Fibroblast of villous mesenchyme (primary cell): ENCODE measurements around the gene FADS3. TPM values are rescaled to one million over a fixed set of nuclear protein-coding genes. Genes with fewer than 3 reads are reported as not detected.
"Not testable (repeated sequence)": the region's sequence is repeated elsewhere in the genome, so short reads cannot be mapped to it uniquely, and the experiment has no call there.

ENCODE experiments used
- DNase-seq: peaks from one replicate; pipeline ENCODE4 v3.0.0-alpha.2; 2010; ENCODE audit warnings: low read depth
- H3K4me3 ChIP-seq: 2 replicates; pipeline ENCODE4 v1.5.1; 2011; ENCODE audit warnings: low read depth, mild to moderate bottlenecking, low read length
- total RNA-seq: library from RNA; depleted of rRNA; stranded (reverse); fragments of >200 nt; gene quantifications from 2 replicates; pipeline ENCODE4 v1.2.3, GENCODE V29; 2012
- TF ChIP-seq, protein P1 (sequence below): IDR thresholded peaks from 2 replicates; pipeline ENCODE4 v1.5.1; 2012; ENCODE audit warnings: low read depth, mild to moderate bottlenecking, low read length; ENCODE audit not compliant: insufficient read depth

The FADS3 gene
- total RNA-seq, 1 donor = 126 TPM

DNA sequence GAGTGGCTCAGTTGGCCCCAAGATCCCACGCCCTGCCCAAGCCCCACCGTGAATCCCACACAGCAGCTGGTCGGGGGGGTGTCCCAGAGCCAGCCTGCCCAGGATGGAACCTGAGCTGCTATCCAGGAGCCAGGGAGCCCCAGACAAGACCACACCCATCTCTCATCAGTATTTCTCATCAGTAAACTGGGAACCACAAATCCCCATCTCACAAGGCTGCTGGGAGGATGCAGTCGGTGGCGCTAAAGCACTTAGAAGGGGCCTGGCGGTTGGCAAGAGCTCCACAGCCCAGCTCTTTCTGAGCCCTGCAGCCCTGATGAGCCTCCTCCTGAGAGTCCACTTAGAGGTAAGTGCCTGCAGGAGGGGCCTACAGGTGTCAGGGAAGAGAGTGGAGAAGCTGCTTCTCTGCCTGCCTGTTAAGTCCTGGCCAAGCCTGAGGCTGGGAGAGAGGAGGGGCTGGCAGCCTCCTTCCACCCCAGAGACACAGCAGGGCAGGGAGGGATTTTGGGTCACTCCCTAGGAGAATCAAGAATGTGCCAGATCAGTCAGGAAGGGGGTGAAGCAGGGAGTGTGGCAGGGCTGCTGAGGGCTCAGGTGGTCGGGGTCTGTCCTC lies 6.1 kb downstream of the FADS3 start:
- H3K4me3 ChIP-seq = no peak overlapping the region
- no peak for DNase-seq
- TF ChIP-seq, protein P1, sequence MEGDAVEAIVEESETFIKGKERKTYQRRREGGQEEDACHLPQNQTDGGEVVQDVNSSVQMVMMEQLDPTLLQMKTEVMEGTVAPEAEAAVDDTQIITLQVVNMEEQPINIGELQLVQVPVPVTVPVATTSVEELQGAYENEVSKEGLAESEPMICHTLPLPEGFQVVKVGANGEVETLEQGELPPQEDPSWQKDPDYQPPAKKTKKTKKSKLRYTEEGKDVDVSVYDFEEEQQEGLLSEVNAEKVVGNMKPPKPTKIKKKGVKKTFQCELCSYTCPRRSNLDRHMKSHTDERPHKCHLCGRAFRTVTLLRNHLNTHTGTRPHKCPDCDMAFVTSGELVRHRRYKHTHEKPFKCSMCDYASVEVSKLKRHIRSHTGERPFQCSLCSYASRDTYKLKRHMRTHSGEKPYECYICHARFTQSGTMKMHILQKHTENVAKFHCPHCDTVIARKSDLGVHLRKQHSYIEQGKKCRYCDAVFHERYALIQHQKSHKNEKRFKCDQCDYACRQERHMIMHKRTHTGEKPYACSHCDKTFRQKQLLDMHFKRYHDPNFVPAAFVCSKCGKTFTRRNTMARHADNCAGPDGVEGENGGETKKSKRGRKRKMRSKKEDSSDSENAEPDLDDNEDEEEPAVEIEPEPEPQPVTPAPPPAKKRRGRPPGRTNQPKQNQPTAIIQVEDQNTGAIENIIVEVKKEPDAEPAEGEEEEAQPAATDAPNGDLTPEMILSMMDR = no peak

DNA sequence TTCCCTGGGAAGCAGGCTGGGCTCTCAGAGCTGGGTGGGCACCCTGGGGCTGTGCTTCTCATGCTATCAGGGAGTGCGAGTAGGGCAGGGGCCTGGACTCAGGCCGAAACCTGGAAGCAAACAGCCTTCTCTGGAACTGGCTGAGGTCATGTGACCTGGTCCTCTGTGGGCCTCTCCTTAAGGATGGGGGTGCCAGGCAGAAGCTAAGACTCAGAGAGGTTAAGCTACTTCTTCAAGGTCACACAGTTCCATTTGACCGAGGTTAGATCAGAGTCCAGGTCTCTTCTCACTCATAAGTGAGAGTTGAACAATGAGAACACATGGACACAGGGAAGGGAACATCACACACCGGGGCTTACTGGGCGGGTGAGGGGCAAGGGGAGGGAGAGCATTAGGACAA lies 7.4 kb downstream of the FADS3 start:
- H3K4me3 ChIP-seq = no peak overlapping the region
- TF ChIP-seq, protein P1 = no peak
- no peak for DNase-seq

DNA sequence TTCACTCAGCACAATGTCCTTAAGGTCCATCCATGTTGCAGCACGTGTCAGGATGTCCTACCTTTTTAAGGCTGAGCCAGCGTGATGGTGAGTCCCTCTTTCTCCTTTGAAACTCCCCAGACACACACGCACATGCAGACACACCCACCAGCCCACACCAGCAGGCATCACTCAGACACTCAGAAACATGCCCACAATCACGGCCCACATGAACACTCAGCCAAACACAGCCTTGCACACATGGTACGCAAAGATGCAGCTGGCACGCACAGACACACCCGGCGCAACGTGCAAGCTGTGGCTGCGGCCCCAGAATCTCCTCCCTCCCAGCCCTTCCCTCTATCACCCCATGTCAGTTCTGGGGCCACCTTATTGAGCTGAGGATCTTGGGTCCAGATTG lies 8.0 kb downstream of the FADS3 start:
- DNase-seq = no peak
- no peak overlapping the region for H3K4me3 ChIP-seq
- TF ChIP-seq, protein P1 = no peak

DNA sequence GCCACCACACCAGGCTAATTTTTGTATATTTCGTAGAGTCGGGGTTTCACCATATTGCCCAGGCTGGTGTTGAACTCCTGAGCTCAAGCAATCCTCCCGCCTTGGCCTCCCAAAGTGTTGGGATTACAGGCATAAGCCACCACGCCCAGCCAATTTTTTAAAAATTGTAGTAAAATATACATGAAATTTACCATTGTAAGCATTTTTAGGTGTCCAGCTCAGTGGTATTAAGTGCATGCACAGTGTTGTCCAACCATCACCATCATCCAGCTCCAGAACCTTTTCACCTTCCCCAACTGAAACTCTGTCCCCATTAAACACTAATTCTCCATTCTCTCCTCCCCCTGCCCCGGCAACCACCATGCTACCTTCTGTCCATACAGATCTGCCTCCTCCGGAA lies 8.5 kb downstream of the FADS3 start:
- DNase-seq = no peak
- H3K4me3 ChIP-seq = no peak overlapping the region
- TF ChIP-seq, protein P1 = no peak

DNA sequence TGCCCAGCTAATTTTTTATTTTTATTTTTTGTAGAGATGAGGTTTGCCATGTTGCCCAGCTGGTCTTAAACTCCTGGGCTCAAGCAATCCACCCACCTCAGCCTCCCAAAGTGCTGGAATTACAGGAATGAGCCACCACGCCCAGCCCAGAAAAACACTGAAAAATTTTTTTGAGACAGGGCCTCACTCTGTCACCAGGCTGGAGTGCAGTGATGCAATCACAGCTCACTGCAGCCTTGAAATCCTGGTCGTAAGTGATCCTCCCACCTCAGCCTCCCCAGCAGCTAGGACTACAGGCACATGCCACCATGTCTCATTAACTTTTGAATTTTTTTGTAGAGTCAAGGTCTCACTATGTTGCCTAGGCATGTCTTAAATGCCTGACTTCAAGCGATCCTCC lies 9.1 kb downstream of the FADS3 start:
- H3K4me3 ChIP-seq, DNase-seq: not testable (repeated sequence)

DNA sequence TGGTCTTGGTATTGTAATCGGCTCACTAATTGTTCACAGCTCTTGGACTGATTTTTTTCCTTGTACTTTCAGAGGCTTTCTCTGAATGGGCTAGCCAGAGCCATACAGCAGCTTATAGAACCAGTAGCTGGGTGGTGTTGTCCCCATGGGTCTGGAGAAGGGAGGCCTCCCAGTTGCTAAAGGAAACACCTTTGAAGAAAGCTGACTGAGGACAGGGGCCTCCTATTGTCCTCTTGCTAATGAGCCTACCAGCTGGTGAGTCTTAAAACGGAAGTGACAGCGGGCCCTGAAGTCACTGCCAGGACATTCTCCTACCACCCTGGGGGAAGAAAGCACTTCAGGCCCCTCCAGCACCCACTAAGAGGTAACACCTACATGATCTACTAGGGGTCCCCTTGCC lies 9.9 kb downstream of the FADS3 start:
- TF ChIP-seq, protein P1 = no peak
- DNase-seq = no peak
- no peak overlapping the region for H3K4me3 ChIP-seq

DNA sequence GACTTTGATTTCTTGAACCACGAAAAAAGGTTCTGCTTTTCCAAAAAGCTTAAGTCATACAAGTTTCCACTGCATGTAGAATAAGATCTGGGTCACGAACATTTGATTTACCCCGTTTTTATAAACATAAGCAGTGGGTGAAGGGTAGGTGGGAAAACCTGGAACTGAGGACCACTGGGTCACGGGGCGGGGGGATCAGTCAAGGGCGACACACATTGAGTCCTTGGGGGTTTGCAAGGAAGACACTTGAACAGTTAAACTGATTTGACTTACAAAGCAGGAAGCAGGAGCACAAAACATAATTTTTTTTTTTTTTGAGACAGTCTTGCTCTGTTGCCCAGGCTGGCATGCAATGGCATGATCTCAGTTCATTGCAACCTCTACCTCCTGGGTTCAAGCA lies 10.9 kb downstream of the FADS3 start:
- DNase-seq = no peak
- H3K4me3 ChIP-seq = no peak overlapping the region
- TF ChIP-seq, protein P1 = no peak

DNA sequence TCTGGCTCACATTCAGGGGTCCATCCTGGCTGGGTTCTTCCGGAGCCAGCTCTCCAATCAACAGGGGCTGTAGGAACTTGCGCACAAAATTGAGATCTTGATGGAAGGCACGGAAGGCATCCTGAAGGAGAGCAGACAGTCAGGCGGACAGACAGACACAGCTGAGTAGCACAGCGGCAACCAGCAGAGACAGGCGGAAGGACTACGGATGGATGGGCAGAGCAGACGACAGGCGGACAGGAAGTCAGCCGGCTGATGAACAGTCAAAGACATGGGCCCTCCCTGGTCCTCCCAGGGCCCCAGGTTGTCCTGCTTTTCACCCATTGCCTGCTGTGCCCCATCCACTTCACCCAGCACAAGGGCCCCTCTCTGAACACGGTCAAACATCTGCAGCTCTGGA lies 11.3 kb downstream of the FADS3 start:
- H3K4me3 ChIP-seq = no peak overlapping the region
- TF ChIP-seq, protein P1 = no peak
- no peak for DNase-seq
